HG03354 (cell line): ENCODE results near the gene THADA.

Experiments
- ATAC-seq: cut with Tn5 transposase; IDR thresholded peaks from one replicate; pipeline ENCODE4 v1.9.1; 2021; ENCODE audit warnings: mild to moderate bottlenecking; ENCODE audit not compliant: unreplicated experiment, poor library complexity, severe bottlenecking

THADA gene

DNA sequence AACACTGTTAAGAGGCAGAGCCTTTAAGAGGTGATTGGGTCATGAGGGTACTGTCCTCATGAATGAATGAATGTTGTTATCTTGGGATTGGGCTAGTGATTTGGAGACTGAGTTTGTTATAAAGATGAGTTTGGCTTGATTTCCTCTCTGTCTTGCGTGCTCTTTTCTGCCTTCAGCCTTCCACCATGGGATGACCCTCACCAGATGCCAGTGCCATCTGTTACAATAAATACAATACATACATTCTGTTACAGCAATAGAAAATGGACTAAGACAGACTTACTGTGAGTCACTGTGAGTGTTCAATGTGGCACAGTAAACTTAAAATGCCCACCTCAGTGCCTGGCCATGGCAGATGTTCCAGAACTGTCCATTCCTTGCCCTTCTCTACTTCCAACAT lies 274.4 kb downstream of the THADA start:
- ATAC-seq = no peak

DNA sequence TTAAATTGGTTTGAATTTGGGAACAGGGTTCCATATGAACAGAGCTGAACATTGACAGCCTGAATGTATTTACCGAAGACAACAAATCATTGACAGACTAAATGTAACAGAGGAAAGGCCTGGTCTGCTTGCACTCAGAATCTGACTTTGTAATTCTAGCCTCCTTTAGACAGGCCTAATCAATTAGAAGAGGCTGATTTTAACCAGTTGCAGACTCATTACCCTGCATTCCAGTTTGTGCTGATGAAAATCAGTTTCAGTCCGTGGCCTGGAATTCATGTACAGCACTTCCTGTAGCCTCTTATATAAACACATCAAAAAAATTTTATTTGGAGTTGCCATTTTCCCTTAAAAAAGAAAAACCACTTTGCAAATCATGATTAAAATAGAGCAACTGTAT lies 276.3 kb downstream of the THADA start:
- ATAC-seq = no peak

DNA sequence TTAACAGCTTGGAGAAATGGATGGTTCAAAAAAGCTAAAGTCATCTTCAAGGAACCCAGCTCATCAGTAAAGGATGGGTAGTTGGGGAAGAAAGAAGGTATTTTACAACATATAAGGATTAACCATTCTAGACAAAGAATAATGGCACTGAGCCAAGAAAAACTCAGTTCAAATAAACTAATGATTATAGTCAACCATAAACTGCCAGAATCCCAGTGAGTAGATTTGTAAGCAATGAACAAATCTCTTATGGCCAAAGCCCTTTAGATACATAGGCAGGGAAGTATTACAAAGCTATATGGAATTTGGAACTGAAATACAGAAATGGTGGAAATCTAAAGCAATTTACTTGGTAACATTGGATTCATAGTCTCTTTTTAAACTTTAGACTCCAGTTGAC lies 277.0 kb downstream of the THADA start:
- ATAC-seq = no peak

DNA sequence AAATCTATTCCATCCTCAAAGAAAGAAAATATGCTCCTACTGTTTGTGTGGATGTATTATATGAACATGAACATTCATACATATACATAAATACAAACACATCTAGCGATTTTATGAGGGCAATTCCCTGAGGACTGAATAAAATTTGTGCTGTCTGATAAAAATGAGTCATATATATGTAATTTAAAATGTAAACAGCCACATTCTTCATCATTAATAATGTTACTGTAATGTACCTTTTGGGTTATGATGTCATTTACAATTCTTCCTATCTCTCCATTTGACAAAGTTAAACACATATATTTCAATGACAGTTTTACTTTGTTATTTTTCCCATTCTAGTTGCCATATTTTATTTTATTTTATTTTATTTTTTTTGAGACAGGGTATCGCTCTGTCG lies 278.2 kb downstream of the THADA start:
- ATAC-seq = no peak

DNA sequence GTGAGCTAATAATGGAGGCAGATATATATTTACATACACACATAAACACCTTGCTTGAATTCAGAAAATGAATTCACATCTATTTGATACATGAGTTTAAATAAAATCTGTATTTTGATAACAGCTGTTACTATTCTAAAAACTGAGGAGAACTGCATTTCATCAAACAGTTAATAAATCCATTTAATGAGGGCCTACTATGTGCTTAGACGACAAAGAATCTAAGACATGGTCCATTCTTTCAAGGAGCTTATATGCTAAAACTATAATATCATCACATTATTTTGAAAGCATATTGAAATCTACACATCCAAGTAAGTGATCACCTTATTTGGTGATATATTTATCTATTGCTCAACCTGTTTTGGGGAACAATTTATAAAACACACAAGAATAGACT lies 278.6 kb downstream of the THADA start:
- ATAC-seq = no peak

DNA sequence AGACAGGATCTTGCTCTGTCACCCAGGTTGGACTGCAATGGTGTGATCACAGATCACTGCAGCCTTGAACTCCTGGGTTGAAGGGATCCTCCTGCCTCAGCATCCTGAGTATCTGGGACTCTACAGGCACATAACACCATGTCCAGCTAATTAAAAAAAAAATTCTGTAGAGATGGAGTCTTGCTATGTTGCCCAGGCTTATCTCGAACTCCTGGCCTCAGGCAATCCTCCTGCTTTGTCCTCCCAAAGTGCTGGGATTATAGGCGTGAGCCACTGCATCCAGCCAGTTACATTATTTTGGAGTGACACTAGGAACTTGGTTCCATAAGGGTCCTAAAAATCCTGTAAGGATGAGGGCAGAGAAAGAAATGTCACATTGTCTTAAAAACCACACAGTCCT lies 280.4 kb downstream of the THADA start:
- ATAC-seq = no peak

DNA sequence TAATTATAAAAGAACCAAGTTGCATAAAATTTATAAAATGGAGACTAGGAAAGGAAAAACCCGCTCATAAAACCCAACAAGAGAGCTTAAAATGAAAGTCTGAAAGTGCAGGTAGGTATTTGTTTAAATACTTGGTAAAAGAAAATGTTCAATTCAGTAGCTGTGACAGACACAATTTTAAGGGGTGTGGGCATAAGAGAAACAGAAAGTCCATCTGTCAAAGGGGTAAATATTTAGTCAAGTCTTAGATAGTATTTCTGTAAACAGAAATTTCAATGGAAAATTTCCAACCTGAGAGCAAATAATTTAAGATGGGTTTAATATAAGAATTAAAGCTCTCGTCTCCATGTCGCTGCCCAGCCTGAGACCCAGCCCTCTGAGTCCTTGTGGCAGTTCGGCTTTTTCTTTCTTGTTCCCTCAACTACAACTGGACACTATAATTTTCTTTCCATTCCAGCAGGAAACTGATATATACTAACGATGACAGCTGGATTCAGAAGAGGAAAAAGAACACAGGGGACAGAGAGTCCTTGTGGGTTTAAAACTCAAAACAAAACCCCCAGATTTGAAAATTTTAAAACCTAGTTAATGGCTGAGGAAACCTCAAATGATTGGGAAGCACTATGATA lies 281.4 kb downstream of the THADA start:
- no peak for ATAC-seq

DNA sequence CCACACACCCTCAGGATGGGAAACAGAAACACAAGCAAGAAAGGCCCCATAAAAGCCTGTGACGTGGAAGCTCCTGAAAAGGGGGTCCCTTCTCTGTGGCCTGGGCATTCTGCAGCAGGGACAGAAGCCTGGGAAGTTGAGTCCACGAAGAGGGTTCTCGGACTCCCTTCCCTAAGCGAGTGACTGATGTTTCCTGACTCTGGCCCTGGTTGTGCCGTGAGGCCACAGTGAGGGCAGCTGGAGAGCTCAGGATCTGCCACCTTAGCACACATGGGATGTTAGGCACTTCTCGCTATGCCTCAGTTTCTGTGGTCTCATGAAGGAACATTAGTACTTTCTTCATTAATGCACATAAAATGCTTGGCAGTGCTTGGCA lies 282.2 kb downstream of the THADA start:
- ATAC-seq = no peak

DNA sequence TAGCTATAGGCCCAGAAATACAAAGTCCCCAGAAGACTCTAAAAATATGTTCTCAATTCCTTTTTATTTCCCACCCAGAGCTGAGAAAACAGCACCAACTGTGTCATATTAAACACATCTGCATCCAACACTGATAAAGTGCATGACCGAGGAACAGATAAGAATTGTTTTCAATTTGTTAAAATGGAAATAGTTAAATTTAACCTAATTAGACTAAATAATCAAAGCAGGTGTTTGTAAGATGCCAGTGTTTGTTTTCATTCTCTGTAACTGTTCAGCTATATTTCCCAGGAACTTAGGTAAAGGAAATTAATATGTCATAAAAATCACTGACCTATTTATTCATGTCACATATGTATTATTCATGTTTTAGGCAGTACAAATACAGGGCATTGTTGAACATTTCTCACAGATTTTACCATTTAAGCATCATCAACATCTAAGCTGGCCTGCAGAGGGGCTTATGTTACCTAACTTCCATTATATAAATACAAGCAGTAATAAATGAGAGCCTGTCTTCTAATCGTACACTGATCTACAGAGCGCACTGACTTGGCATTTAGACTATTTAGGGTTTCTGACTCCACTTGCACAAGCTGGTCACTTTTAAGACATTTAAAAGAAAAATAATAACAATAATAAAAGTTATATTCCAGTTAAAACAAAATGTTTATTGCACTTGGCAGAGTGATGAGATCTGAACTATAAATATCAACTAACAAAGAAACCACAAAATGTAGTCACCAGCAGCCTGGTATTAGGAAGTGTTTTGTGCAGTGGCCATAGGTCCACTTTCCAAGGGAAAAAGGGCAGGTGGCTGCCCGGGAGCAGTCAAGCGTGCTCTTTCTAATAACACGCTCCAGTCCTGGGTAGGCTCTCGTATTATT lies 282.8 kb downstream of the THADA start:
- no peak for ATAC-seq

DNA sequence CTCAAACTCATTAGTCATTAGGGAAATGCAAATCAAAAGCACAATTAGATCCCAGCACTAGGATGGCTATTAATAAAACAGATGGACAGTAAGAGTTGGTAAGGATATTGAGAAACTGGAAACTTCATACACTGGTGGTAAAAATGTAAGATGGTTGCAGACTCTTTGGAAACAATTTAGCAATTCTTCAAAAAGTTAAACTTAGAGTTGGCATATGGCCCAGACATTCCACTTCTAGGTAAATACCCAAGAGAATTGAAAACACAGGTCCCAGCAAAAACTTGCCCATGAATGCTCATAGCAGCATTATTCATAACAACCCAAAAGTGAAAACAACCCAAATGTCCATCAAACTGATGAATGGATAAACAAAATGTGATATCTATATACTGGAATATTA lies 284.6 kb downstream of the THADA start:
- ATAC-seq = no peak

DNA sequence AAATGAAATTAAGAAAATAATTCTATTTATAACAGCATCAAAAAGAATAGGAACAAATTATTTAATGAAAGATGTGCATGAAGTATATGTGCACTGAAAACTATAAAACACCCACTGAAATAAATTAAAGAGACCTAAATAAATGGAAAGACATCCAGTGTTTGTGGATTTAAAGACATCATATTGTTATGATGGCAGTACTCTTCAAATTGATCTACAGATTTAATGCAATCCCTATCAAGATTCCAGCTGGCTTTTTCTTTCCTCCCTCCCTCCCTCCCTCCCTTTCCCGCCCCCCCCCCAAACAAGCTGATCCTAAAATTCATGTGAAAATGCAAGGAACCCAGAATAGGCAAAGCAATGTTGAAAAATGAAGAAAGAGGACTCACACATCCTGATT lies 285.9 kb downstream of the THADA start:
- ATAC-seq = no peak

DNA sequence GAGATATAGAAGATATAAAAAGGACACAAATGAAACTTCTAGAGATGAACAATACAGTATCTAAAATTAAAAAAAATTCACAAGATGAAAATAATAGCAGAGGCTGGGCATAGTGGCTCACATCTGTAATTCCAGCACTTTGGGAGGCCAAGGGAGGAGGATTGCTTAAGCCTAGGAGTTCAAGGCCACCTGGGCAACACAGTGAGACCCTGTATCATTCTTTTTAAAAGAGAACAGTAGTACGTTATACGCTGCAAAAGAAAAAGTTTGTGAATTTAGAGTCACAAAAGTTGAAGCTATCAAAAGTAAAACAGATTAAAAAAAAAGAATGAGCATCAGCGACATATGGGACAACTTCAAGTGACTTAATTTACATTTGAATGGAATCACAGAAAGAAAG lies 287.9 kb downstream of the THADA start:
- no peak for ATAC-seq

DNA sequence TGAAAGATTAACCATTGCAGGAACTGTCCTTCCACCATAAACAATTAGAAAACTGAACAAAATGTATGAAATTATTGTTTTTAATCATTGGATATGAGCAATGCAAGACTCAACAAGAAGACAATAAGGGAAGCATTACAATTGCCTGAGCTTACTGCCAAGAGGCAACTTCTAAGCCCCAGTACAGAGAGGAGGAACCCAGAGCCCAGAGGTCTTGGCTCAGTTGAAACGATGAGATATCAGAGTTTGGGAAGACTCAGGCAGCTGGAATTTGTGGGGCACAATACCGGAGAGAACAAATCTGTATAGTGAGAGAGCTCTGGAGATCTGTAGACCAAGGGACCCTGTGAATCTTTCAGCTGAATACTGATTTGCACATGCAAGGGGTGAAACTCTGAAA lies 288.8 kb downstream of the THADA start:
- no peak for ATAC-seq

DNA sequence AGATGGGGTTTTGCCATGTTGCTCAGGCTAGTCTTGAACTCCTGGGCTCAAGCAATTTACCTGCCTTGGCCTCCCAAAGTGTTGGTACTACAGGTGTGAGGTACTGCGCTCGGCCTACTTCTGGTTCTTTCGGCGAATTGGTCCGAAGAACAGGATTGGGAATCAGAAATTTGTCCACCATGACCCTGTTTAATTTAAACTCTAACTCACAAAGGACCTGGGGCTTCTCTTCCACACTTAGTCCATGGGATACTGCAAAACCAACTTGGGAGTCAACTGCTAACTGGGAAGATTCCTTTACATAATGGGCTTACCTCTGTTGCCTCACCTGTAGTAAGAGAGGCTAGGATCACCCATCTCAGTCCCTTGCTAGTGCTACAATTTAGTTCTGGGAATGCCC lies 289.6 kb downstream of the THADA start:
- ATAC-seq = no peak

DNA sequence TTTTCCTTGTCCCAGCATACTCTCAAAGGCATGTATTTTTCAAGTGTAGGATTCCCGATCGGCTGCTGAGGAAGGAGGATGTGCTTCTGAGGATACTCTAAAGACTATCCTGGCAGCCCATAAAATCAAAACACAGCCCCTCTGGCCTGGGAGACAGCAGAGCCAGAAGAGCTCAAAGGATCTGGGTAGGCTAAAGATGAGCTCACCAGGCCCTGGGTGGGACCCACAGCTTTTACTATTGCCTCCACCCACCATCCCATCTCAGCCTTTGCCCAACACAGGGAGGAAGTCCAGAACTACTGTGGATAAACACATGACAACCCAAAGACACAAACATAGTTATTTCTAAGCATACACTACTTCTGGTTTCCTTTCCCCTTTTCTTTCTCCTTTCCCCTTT lies 290.3 kb downstream of the THADA start:
- no peak for ATAC-seq

DNA sequence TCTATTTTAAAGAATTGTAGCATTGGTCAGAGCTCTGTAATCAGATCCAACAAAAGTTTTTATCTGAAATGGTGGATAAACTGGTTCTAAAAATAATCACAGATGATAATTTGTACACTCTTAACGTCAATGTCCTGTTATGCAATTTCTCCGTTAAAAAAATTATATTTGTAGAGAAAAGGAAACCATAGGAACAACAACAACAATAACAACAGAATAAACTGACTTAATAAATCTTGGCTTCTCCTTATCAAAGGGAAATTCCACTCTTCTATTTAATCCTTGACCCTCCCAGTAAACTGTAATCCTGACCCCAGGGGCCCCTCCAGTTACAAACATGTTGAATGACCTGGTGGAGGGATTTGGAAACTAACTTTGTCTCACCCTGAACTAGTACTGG lies 290.8 kb downstream of the THADA start:
- no peak for ATAC-seq

DNA sequence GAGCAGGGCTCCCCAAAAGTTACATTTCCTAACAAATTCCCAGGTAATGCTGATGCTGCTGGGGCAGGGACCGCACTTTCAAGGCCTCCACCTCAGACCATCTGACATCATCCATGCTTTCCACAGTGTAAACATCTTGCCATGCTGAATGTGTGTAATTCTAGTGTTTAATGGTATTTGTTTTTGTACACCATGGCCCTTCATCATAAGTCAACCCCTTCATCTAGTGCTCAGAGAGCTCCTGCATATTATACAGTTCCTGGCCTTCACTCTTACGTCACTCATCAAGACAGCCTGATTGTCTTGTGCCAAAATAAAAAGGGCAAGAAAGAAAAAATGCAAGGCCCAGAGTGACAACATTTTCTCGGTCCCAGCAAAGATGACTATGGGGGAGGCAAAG lies 291.9 kb downstream of the THADA start:
- no peak for ATAC-seq

DNA sequence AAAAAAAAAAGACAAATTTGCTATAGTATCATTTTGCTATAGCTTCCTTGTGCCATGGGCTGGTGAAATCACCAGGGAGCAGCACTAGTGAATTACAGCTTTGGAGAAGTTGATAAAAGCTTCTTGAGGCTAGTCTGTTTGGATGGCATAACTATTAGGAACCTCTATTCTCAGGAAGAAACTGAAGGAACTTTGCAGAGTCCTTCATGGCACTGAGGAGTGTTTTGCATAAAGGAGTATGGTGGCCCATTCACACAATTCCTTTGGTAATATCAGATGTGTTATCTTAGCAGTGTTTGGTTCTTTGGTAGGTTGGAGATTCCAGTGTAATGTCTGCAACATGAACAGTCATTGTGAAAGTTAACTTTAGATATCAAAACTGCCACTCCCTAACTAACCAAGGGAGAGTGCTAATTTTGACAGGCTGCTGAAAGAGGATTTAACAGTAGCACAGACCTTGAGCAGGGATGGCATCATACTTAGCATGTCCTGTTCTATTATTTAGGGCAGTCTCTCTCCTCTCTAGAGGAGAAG lies 292.8 kb downstream of the THADA start:
- no peak for ATAC-seq

DNA sequence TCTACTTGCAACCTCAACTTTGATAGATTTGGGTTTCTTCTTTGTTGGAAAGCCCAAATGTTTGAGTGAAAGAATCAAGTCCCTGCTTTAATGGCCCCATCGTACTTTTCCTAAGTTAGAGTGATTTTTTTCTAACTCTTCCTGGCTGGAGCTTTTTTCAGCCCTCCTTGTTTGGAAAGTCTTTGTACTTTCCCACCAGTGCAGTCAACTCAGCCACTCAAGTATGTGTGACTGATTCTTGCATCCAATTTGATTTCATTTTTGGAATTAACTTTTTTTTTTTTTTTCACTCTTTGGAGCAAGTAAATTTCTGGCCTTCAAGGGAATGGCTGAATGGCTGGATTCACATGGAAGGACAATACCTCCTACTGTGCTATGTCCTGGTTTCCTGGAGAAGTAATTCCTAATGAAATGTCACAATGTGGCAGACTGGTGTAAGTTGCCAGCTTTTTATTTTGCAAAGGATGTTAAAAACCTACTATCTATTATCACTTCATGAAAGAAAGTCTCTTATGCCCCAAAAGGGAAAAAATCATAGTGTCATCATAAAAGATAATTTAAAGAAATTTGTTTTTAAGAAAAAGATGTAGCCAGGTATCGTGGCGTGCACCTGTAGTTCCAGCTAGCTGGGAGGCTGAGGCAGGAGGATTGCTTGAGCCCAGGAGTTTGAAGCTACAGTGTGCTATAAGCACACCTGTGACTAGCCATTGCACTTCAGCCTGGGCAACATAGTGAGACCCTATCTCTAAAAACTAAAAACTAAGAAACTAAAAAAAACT lies 293.5 kb downstream of the THADA start:
- ATAC-seq = no peak

DNA sequence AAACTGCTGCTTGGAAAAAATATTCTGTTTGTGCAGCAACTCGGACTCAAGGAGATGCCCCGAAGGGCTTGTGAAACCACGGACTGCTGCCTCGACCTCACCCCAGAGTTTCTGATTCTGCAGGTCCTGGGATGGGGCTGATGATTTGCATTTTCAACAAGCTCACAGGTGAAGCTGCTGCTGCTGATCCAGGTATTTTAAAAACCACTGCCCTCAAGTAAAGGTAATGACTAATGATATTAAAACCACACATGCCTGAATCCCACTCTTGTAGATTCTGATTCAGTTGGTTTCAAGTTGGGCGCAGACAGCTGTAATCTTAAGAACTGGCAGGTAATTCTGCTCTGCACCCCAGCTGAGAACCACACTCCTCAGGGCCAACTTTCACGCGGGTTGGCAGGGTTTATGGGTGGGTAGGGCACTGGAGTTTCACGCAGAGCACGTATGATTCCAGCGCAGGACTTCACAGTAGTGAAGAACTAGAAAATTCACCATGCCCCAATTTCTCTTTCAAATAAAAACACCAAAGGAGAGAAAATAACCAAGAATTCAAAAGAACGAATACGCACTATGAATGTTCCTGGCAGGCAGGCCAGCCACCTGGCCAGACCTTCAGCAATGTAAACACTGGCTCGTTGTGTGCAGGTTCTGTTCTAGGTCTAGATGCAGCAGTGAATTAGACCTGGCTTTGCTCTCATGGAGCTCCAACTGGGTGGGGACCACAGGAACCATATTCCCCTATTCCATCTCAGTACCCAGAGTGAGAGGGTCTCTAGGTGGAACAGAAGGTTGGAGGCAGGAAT lies 294.9 kb downstream of the THADA start:
- ATAC-seq = no peak
